Measurements from ENCODE around the gene PLEKHG4. TPM values are rescaled to one million over a fixed set of nuclear protein-coding genes. Genes with fewer than 3 reads are reported as not detected.

PLEKHG4 gene
- total RNA-seq, 1 experiment from 2014 or later, result 38.5 TPM

DNA sequence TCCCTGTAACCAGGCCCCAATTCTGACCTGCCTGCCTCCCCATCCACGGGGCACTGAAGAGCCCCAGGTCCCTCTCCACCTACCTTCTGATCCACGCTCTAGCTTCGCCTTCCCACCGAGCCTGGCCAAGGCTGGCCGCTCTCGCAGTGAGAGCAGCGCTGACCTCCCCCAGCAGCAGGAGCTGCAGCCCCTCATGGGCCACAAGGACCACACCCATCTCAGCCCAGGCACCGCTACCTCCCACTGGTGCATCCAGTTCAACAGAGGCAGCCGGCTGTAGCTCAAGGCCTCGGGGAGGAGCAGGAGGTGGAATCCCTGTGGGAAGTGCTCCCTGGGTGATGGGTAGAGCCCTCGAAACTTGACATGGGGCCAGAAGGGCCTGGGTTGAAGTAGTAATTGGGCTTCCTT is 8.4 kb upstream of the PLEKHG4 start:
- H3K36me3 ChIP-seq (ENCODE audit: control insufficient read depth in 1 of 2, insufficient read depth in 2 of 2, low read length in 2 of 2), result peaks cover 3 to 6% of the 10 kb centered on the region in 2 experiments; a peak in 2 of 4 replicates
- POLR2A ChIA-PET, result interaction anchor here (0.6 to 1.0 kb wide), 2 partner anchors 79 to 93 kb away, joined by 3 read pairs; no protein-coding TSS in a partner anchor
- no peak for ATAC-seq

More for the DNA sequence above, 8.4 kb upstream of the PLEKHG4 start:
- no TSS peak for BruUV-seq (replicated peaks)
- no peaks in the 10 kb centered on the region for H3K9me3 ChIP-seq (ENCODE audit: control insufficient read depth in 1 of 2, insufficient read depth in 1 of 2, low read depth in 1 of 2, low read length in 2 of 2)
- H3K27me3 ChIP-seq (ENCODE audit: insufficient read depth, low read length), result no peaks in the 10 kb centered on the region
- H4K20me1 ChIP-seq (ENCODE audit: insufficient read depth), result no peaks in the 10 kb centered on the region
- H3K4me2 ChIP-seq (ENCODE audit: low read length), result no peak overlapping the region
- H3K9ac ChIP-seq (ENCODE audit: low read length), result no peak overlapping the region
- no peak overlapping the region for H3K27ac ChIP-seq (ENCODE audit: low read depth, low read length)
- no peak overlapping the region for H3K4me3 ChIP-seq (replicated peaks in 1 of 2; ENCODE audit: low read depth in 1 of 2, low read length in 2 of 2)
- intact Hi-C loops (cut with micrococcal nuclease), result no loop called here
- H3K4me1 ChIP-seq (ENCODE audit: control insufficient read depth in 1 of 2, insufficient read depth in 2 of 2, low read length in 2 of 2), result peaks cover 27 to 42% of the 10 kb centered on the region in 2 experiments
- RAD21 ChIA-PET (ENCODE audit: low non-redundant PET in 1 of 2, low total read pairs in 2 of 2, uncharacterized antibody in 2 of 2, unreplicated experiment in 2 of 2), result no interaction called here
- no peak for DNase-seq (ENCODE audit: low read depth, low spot score)
- no peak for TF ChIP-seq YY1 (IDR thresholded peaks at IDR 0.05; ENCODE audit: extremely low read depth, insufficient replicate concordance, low read depth, low read length)
- no peak for TF ChIP-seq ELF1 (IDR thresholded peaks at IDR 0.05; ENCODE audit: borderline replicate concordance, low read depth)
- TF ChIP-seq ZNF274 (IDR thresholded peaks at IDR 0.05; ENCODE audit: low read depth, low read length), result no peak
- TF ChIP-seq, protein P1, sequence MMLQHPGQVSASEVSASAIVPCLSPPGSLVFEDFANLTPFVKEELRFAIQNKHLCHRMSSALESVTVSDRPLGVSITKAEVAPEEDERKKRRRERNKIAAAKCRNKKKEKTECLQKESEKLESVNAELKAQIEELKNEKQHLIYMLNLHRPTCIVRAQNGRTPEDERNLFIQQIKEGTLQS (IDR thresholded peaks at IDR 0.05), result no peak
- no peak for TF ChIP-seq EGR1 (IDR thresholded peaks at IDR 0.05; ENCODE audit: low read depth)
- TF ChIP-seq RAD21 (IDR thresholded peaks at IDR 0.05; ENCODE audit: low read depth), result no peak
- TF ChIP-seq, protein P2, sequence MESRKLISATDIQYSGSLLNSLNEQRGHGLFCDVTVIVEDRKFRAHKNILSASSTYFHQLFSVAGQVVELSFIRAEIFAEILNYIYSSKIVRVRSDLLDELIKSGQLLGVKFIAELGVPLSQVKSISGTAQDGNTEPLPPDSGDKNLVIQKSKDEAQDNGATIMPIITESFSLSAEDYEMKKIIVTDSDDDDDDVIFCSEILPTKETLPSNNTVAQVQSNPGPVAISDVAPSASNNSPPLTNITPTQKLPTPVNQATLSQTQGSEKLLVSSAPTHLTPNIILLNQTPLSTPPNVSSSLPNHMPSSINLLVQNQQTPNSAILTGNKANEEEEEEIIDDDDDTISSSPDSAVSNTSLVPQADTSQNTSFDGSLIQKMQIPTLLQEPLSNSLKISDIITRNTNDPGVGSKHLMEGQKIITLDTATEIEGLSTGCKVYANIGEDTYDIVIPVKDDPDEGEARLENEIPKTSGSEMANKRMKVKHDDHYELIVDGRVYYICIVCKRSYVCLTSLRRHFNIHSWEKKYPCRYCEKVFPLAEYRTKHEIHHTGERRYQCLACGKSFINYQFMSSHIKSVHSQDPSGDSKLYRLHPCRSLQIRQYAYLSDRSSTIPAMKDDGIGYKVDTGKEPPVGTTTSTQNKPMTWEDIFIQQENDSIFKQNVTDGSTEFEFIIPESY (IDR thresholded peaks at IDR 0.05; ENCODE audit: extremely low read depth, insufficient replicate concordance, low read length), result no peak
- TF ChIP-seq, protein P3, sequence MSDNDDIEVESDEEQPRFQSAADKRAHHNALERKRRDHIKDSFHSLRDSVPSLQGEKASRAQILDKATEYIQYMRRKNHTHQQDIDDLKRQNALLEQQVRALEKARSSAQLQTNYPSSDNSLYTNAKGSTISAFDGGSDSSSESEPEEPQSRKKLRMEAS (IDR thresholded peaks at IDR 0.05), result no peak
- TF ChIP-seq ZFX (IDR thresholded peaks at IDR 0.05), result no peak
- TF ChIP-seq SIN3A (IDR thresholded peaks at IDR 0.05; ENCODE audit: low read depth), result no peak
- TF ChIP-seq, protein P4, sequence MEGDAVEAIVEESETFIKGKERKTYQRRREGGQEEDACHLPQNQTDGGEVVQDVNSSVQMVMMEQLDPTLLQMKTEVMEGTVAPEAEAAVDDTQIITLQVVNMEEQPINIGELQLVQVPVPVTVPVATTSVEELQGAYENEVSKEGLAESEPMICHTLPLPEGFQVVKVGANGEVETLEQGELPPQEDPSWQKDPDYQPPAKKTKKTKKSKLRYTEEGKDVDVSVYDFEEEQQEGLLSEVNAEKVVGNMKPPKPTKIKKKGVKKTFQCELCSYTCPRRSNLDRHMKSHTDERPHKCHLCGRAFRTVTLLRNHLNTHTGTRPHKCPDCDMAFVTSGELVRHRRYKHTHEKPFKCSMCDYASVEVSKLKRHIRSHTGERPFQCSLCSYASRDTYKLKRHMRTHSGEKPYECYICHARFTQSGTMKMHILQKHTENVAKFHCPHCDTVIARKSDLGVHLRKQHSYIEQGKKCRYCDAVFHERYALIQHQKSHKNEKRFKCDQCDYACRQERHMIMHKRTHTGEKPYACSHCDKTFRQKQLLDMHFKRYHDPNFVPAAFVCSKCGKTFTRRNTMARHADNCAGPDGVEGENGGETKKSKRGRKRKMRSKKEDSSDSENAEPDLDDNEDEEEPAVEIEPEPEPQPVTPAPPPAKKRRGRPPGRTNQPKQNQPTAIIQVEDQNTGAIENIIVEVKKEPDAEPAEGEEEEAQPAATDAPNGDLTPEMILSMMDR (IDR thresholded peaks at IDR 0.05 in 2 of 3, conservative IDR thresholded peaks at IDR 0.05 in 1 of 3; ENCODE audit: borderline replicate concordance in 1 of 3, insufficient read depth in 1 of 3, low read depth in 2 of 3, low read length in 2 of 3), result no peak
- TF ChIP-seq POLR2AphosphoS5 (IDR thresholded peaks at IDR 0.05; ENCODE audit: low read depth, low read length), result no peak; the same call in none of the 2 replicates
- TF ChIP-seq CBX3 (IDR thresholded peaks at IDR 0.05; ENCODE audit: low read depth), result no peak
- TF ChIP-seq, protein P5, sequence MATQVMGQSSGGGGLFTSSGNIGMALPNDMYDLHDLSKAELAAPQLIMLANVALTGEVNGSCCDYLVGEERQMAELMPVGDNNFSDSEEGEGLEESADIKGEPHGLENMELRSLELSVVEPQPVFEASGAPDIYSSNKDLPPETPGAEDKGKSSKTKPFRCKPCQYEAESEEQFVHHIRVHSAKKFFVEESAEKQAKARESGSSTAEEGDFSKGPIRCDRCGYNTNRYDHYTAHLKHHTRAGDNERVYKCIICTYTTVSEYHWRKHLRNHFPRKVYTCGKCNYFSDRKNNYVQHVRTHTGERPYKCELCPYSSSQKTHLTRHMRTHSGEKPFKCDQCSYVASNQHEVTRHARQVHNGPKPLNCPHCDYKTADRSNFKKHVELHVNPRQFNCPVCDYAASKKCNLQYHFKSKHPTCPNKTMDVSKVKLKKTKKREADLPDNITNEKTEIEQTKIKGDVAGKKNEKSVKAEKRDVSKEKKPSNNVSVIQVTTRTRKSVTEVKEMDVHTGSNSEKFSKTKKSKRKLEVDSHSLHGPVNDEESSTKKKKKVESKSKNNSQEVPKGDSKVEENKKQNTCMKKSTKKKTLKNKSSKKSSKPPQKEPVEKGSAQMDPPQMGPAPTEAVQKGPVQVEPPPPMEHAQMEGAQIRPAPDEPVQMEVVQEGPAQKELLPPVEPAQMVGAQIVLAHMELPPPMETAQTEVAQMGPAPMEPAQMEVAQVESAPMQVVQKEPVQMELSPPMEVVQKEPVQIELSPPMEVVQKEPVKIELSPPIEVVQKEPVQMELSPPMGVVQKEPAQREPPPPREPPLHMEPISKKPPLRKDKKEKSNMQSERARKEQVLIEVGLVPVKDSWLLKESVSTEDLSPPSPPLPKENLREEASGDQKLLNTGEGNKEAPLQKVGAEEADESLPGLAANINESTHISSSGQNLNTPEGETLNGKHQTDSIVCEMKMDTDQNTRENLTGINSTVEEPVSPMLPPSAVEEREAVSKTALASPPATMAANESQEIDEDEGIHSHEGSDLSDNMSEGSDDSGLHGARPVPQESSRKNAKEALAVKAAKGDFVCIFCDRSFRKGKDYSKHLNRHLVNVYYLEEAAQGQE (IDR thresholded peaks at IDR 0.05; ENCODE audit: low read depth), result no peak
- no peak for TF ChIP-seq FOSL1 (IDR thresholded peaks at IDR 0.05; ENCODE audit: low read depth)
- TF ChIP-seq SRF (IDR thresholded peaks at IDR 0.05; ENCODE audit: low read depth), result no peak
- no peak overlapping the region for H2AFZ ChIP-seq (ENCODE audit: low read depth, low read length, poor library complexity, severe bottlenecking)
- H3K9me2 ChIP-seq (ENCODE audit: insufficient read depth), result no peaks in the 10 kb centered on the region
- H3K79me2 ChIP-seq (ENCODE audit: insufficient read depth, low read length), result peaks cover 7% of the 10 kb centered on the region; the same call in 1 of the 2 replicates
- CTCF ChIA-PET, result interaction anchor here (1.4 kb wide), 1 partner anchor 10 kb away, joined by 6 read pairs; no protein-coding TSS in a partner anchor

Measured in HCT116 (cell line).